Transverse colon (tissue), 3 donors: ENCODE measurements around the gene DCAF17.

Experiments used
- CTCF ChIP-seq, 5 experiments: fragments of 200-600 bp in 3 of 5; fragments of 450-650 bp in 2 of 5; sonication (generic) in 3 of 5; IDR thresholded peaks; 1 replicate in 2 of 5; 2 replicates in 3 of 5; pipeline ENCODE4 v1.5.1; 2016 to 2017; ENCODE audit warnings: antibody characterized with exemption in 5 of 5, inconsistent platforms in 3 of 5, mild to moderate bottlenecking in 2 of 5, moderate library complexity in 1 of 5
- POLR2A ChIP-seq: fragments of 450-650 bp; IDR thresholded peaks from one replicate; pipeline ENCODE4 v1.6.1; 2016; ENCODE audit warnings: antibody characterized with exemption, mild to moderate bottlenecking, moderate library complexity

GRCh38 chr2:171430516-171431410 lies 3.3 kb upstream of the DCAF17 start:
- TF ChIP-seq CTCF (IDR thresholded peaks at IDR 0.05) = no peak
- no peak for TF ChIP-seq POLR2A
